AG10803 (cell line): ENCODE measurements around the gene PRDX1.

Experiments used
- DNase-seq: peaks from one replicate; pipeline ENCODE4 v3.0.0; 2010; ENCODE audit warnings: low read depth
- H3K4me3 ChIP-seq: 2 replicates; pipeline ENCODE4 v1.5.1; 2011; ENCODE audit warnings: mild to moderate bottlenecking, low read length, control low read depth
- TF ChIP-seq, protein P1 (sequence below): conservative IDR thresholded peaks from 2 replicates; pipeline ENCODE4 v1.5.1; 2011; ENCODE audit warnings: mild to moderate bottlenecking, low read length, control low read depth, inconsistent platforms

The PRDX1 gene

DNA sequence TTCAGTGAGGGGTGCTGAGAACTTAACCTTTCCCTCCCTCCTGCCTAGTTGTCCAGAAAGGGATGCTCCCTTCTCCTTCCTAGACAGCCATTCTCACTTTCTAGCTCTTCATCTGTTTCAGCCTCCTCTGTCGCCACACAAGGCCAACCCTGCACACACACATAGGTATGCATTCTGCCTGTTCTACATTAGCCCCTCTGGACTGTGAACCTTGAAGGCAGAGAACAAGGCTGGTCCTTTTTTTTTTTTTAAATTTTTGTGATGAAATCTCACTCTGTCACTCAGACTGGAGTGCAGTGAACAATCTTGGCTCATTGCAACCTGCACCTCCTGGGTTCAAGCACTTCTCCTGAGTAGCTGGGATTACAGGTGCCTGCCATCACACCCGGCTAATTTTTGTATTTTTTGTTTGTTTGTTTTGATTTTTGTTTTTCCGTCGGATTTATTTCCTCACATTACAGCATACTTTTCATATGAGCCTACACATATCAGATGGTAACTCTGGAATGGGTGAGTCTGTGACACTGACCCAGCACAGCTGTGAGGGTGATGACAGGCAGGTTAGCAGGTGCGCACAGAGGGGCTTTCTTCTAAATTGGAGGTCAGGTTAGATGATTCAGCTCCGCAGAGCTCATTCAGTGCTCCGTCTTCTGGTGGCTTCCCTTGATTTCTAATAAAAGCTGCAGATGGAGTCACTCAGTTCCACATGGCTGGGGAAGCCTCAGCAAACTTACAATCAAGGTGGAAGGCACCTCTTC lies 24.0 kb upstream of the PRDX1 start:
- no peak for DNase-seq
- H3K4me3 ChIP-seq = no peak overlapping the region
- TF ChIP-seq, protein P1, sequence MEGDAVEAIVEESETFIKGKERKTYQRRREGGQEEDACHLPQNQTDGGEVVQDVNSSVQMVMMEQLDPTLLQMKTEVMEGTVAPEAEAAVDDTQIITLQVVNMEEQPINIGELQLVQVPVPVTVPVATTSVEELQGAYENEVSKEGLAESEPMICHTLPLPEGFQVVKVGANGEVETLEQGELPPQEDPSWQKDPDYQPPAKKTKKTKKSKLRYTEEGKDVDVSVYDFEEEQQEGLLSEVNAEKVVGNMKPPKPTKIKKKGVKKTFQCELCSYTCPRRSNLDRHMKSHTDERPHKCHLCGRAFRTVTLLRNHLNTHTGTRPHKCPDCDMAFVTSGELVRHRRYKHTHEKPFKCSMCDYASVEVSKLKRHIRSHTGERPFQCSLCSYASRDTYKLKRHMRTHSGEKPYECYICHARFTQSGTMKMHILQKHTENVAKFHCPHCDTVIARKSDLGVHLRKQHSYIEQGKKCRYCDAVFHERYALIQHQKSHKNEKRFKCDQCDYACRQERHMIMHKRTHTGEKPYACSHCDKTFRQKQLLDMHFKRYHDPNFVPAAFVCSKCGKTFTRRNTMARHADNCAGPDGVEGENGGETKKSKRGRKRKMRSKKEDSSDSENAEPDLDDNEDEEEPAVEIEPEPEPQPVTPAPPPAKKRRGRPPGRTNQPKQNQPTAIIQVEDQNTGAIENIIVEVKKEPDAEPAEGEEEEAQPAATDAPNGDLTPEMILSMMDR = no peak

DNA sequence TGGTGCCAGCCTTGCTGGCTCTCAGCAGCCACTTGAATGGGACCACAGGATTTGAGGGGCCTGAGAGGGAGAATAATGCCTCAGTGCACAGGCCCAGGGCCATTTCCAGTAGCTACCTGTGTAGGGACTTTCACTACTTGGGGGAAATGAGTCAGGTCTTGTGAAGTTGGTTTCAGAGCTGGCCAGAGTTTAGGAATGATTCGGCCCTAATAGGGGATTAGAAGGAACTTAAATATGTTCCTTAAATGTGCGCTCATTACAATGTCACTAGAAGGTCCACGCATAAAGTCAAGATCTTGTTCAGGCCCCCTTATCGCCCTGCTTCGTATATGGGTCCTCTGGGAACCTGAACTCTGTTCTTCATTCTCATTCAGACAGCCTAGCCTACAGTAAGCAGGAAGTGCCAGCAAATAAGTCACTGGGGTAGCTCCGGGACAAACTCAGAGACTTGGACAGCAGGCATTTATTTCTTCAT lies 23.4 kb upstream of the PRDX1 start:
- H3K4me3 ChIP-seq = no peak overlapping the region
- no peak for DNase-seq
- TF ChIP-seq, protein P1 = no peak

DNA sequence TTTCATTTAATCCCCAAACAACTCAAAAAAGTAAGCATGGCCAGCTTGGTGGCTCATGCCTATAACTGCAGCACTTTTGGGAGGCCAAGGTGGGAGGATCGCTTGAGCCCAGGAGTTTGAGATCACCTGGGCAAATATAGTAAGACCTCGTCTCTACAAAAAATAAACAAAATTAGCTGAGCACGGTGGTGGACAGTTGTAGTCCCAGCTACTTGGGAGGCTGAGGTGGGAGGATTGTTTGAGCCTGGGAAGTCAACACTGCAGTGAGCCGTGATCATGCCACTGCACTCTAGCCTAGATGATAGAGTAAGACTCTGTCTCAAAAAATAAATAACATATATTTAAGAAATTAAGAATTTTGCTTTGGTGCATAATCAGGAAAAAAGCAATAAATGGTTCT lies 22.8 kb upstream of the PRDX1 start:
- no peak for DNase-seq
- no peak overlapping the region for H3K4me3 ChIP-seq
- TF ChIP-seq, protein P1 = no peak

DNA sequence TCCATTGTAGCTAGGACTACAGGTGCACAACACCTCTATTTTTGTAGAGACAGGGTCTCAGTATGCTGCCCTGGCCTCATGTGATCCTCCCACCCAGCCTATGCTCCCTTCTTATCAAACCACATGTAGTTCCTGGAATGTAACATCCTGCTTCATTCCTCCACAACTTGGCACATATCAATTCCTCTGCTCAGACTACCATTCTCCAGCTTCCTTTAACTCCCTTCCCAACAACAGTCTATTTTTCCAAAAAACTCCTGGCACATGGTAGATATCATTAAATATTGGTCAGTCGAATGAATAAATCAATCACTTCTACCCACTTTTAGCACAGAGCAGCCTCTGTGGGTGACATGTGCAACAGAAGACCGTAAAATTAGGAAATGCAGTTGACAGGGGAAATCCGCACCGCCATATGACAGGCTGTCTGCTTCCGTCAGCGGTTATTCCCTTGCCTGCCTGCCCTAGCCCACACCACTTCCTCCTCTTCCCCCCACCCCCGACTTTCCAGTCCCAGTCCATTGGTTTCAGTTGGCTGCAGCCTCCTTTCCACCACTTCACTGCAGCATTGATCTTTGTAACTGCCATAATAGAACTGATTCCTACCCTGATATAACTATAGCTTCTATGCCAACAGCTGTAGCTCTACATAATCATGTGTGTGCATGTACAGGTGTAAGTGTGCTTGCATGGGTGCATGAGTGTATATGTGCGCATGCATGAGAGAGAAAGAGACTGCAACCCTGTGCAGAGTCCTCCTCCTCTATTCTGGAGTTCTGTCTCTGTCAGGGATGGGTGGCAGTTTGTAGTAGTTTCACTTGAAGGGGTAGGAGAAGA lies 22.1 kb upstream of the PRDX1 start:
- no peak overlapping the region for H3K4me3 ChIP-seq
- TF ChIP-seq, protein P1 = no peak
- no peak for DNase-seq

DNA sequence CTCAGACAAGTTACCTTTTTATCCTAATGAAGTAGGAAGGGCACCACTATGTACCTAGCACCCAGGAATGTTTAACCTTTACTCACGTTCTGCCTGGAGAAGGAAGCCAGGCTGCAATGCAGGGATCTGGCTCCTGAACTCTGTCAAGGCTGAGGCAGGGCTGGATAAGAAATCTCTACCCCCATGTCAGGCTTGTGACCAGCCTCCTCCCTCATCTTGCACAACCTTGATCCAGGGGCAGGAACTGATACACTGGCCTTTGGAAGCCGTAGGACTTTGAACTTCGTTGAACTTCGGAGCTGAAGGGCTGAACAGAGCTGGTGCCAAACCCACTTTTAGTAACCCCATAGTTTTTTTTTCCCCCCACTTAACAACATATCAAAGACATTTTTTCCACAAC lies 20.9 kb upstream of the PRDX1 start:
- no peak for DNase-seq
- TF ChIP-seq, protein P1 = no peak
- H3K4me3 ChIP-seq = no peak overlapping the region

DNA sequence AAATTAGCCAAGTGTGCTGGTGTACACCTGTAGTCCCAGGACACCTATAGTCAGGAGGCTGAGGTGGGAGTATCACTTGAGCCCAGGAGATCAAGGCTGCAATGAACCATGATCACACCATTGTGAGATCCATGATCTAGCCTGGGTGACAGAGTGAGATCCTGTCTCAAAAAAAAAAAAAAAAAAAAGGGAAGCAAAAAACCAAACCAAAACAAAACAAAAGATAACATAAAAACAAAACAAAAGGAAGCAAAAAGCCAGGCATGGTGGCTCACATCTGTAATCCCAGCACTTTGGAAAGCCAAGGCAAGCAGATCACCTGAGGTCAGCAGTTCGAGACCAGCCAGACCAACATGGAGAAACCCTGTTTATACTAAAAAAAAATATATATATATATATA lies 19.5 kb upstream of the PRDX1 start:
- TF ChIP-seq, protein P1 = no peak
- no peak for DNase-seq

More for the DNA sequence above, 19.5 kb upstream of the PRDX1 start:
- no peak overlapping the region for H3K4me3 ChIP-seq
